GM12892 (cell line): Measurements from ENCODE around the gene SNAP25.

Experiments
- POLR2A ChIP-seq: IDR thresholded peaks from 2 replicates; pipeline ENCODE4 v1.6.1; 2011; ENCODE audit warnings: low read depth, low read length, control low read depth
- POLR2AphosphoS5 ChIP-seq: IDR thresholded peaks from 2 replicates; pipeline ENCODE4 v1.6.1; 2011; ENCODE audit warnings: low read depth, low read length, control low read depth

DNA sequence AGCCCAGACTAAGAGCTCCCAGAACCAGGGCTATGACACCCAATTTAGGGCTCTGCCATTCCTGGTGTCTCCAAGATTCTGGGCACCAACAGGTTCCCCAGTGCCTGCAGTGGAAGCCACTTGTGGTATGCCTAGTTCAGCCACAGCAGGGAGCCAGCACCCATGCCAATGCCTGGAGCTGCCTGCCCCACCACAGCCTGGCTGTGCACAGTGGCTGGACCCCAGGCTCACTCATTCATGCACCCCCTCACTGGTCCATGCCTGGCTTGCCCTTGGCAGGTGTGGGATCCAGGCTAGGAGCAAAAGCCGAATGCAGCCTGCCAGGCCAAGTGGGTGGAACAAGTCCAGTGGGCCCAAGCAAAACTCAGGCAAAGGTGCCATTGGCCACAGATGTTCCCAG is 123.5 kb downstream of the SNAP25 start:
- no peak for TF ChIP-seq POLR2A
- no peak for TF ChIP-seq POLR2AphosphoS5
